Effector CD4-positive, alpha-beta T cell (primary cell): ENCODE results near the gene LAMTOR1.

Source experiments
- DNase-seq: peaks from one replicate; pipeline ENCODE4 v3.0.0-alpha.2; 2020

Gene LAMTOR1

GRCh38 chr11:72116019-72116755 is 13.1 kb upstream of the LAMTOR1 start:
- no peak for DNase-seq

- no peak for DNase-seq
These were observed 11.5 kb upstream of the LAMTOR1 start for GRCh38 chr11:72114570-72114969.

GRCh38 chr11:72112978-72113808 is 10.1 kb upstream of the LAMTOR1 start:
- DNase-seq, result no peak

DNA sequence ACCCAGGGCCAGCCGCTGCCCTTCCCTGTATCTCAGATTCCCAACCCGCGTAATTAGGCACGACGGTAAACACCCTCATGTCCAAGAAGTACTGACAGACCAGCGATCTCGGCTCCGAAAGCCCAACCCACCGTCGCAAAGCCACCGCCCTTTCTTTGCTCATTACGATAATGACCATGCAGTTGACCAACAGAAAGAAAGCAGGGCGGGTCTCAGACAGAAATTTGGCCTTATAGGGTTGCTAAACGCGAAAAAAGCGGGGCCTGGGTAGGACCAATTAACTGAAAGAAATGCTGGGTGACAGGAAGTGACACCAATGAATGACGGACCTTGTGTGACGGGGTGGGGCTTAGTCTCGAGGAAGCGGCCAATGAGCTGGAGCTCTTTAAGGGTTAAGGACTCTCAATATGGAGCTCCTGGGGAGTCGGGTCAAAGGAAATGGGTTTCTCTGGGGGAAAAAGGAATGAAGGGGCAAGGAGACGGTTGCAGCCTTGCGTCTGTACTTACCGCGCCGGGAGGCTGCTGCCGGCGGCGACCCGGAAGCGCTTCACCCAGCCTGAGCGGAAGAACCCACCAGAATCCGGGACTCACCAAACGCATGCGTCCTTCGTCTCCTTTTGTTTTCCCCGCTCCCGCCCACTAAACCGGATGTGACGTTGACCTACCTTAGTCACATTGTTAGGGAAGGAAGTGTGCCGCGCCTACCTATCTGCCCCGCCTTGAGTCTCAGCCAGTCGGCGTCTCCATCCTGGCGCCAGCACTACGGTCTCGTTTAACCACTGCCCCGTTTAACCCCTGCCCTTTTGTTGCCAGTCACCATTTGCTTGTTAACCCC is 9.3 kb upstream of the LAMTOR1 start, which contains the start of gene ANAPC15:
TSS of gene ANAPC15 (minus strand) at position 553 of the 835 bp plus-strand sequence. CDS start 1,419 bp downstream, outside the sequence.
- peak; percentile 95 for DNase-seq

GRCh38 chr11:72111300-72112142 is 8.4 kb upstream of the LAMTOR1 start:
- DNase-seq, result no peak

GRCh38 chr11:72105888-72106287 is 2.8 kb upstream of the LAMTOR1 start, which contains the start of gene TOMT:
Gene TOMT (plus strand): TSS chr11:72105924. CDS start chr11:72105952, 28 bp downstream.
- DNase-seq, result no peak

- DNase-seq, result no peak
These were observed 664 bp upstream of the LAMTOR1 start for GRCh38 chr11:72103754-72104167.

- no peak for DNase-seq
These were observed 509 bp downstream of the LAMTOR1 start for GRCh38 chr11:72102631-72102945.

- no peak for DNase-seq
These were observed 935 bp downstream of the LAMTOR1 start for GRCh38 chr11:72102162-72102561.

- DNase-seq, result no peak
These were observed 2.6 kb downstream of the LAMTOR1 start for GRCh38 chr11:72100462-72100861.

DNA sequence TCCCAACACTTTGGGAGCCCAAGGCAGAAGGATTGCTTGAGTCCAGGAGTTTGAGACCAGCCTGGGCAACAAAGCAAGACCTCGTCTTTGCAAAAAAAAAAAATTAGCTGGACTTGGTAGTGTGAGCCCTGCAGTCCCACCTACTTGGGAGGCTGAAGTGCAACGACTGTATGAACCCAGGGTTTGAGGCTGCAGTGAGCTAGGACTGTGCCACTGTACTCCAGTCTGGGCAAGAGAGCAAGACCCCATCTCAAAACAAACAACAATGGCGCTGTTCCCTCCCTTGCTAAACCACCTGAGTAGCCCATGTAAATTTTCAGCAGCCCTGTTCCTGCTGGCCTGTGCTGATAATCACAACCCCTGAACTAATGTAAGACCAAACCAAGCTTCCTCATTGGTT is 3.1 kb downstream of the LAMTOR1 start:
- DNase-seq, result no peak

DNA sequence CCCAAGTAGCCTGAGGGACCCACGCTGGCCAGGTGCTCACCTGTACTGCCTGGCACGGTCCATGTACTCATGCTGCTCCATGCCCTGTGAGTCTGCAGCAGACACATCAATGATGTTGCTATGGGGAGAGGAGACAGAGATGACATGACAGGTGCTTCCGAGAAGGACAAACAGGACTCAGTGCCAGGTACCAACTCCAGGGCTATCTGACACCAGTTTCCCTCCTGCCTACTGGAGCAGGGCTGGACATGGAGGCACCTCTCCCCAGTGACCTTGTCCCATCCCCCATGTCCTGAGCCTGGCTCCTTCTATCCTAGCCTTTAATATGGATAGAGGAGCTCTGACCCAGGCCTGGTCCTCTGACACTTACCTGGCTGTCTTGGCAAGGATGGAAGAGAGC is 4.4 kb downstream of the LAMTOR1 start:
- no peak for DNase-seq

GRCh38 chr11:72091292-72091691 is 11.8 kb downstream of the LAMTOR1 start:
- peak; percentile 63 for DNase-seq

- DNase-seq, result no peak
These were observed 14.9 kb downstream of the LAMTOR1 start for GRCh38 chr11:72088076-72088808.

DNA sequence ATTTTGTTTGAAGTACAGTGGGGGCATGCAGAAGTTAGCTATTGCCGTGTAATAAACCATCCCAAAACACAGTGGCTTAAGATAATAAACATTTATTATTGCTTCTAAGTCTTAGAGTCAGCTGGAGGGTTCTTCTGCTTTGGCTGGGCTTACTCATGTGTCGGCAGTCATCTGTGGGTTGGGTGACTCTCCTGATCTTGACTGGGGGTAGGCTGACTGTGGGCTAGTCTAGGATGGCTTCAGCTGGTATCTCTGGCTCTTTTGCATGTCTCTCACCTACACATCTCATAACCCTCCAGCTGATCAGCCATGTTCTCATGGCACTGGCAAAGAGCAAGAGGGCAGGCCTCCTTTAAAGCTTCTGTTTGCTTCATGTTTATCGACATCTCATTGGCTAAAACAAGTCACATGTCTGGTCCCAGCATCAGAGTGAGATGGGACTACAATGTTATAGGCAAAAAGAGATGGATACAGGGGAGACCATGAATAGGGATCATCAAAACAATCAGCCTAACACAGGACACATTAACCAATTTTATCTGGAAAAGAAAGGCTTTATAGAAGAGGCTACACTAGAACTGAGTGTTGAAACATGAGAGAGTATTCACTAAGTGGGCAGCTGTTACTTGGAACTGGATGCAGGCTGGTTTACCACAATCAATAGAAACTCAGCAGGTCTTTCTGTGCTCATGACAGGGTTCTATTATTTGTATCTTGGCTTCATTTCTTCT is 17.3 kb downstream of the LAMTOR1 start:
- no peak for DNase-seq

DNA sequence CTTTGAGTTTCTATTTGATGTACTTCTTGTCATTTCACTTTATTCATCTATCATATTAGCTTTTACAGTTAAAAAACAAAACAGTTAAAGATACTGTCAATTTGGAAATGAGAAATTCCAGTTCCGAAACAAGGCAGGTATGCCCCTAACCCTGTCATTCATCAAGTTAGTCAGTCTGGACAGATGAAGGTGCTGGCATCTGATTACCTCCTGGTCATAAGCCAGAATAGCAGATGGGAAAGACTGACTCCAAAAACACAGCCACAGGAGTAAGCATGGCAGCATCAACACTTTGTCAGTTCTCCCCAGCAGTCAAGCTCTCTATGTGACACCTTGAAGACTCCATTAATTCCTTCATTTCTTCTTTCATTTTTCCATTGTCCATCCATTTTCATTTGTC is 18.1 kb downstream of the LAMTOR1 start:
- no peak for DNase-seq

DNA sequence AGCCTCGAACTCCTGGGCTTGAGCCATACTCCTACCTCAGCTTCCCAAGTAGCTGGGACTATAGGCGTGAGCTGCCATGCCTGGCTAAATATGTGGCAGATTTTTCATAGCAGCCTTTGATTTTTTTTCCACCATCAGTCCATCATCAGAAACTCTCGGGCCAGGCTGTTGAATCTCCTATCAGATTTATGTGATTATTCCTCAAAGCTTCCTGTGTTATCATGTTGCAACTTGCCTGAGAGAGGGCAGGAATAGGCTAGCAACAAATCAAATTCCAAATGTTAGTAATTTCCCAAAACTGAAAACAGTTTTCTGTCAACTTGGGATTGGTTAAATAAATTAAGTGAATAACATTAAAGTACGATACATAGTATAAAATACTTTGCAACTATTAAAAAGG is 19.0 kb downstream of the LAMTOR1 start:
- no peak for DNase-seq

DNA sequence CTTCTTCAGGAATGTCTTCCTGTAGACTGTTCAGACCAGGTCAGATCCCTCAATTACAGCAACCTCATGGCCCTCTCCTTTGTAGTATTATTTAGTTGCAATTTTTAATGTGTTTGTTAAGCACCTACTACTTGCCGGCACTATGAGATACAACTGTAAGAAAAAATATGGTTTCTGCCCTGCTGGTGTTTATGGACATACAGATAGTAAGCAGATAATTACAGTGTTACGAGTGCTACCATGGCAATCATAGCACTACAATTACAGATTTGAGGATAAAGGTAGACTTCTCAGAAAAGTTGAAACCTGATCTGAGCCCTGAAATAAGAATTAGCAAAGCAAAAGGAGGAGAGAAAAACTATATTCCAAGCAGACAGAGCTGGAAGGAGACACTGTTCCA is 19.7 kb downstream of the LAMTOR1 start:
- DNase-seq, result no peak

GRCh38 chr11:72081821-72082453 is 21.2 kb downstream of the LAMTOR1 start:
- no peak for DNase-seq

GRCh38 chr11:72081184-72081644 is 21.9 kb downstream of the LAMTOR1 start:
- no peak for DNase-seq
